HTR-8/SVneo (cell line): ENCODE measurements around the gene ZNF613.

Source experiments
- DNase-seq: peaks from one replicate; pipeline ENCODE4 v3.0.0; 2011; ENCODE audit warnings: low spot score, mixed read lengths; ENCODE audit not compliant: insufficient read length
- FAIRE-seq: peaks from 2 replicates; lab custom pipeline; 2011; peaks lifted over from hg19 to GRCh38; lab: Jason Lieb, UNC

Gene ZNF613

GRCh38 chr19:51994048-51994644 lies 66.9 kb downstream of the ZNF613 start:
- FAIRE-seq = no peak

More at GRCh38 chr19:51994048-51994644, 66.9 kb downstream of the ZNF613 start:
- no peak for DNase-seq
